Panc1 (cell line): ENCODE data around the gene CREB3L2. TPM values are rescaled to one million over a fixed set of nuclear protein-coding genes. Genes with fewer than 3 reads are reported as not detected.

Experiments
- ATAC-seq: fragments of 200-7000 bp; cut with Tn5 transposase; 2 replicates; pipeline ENCODE4 v1.9.1; 2020; ENCODE audit warnings: mild to moderate bottlenecking, moderate library complexity
- BruUV-seq: library from RNA; stranded (reverse); fragments of 400-500 nt; replicated peaks from 2 replicates; lab custom pipeline; 2021; lab: Mats Ljungman, UMichigan
- CTCF ChIA-PET: fragments of 300-600 bp; sonication (Branson Sonifier 250); formaldehyde crosslinking; loops from one replicate; lab custom pipeline; 2022; ENCODE audit warnings: antibody characterized with exemption; lab: Charles Lee
- POLR2A ChIA-PET: fragments of 300-600 bp; sonication (Branson Sonifier 250); formaldehyde crosslinking; loops from one replicate; lab custom pipeline; 2022; ENCODE audit warnings: antibody characterized with exemption; lab: Charles Lee
- DNase-seq: peaks from one replicate; pipeline ENCODE4 v3.0.0-alpha.2; 2010; ENCODE audit warnings: low read depth, low spot score
- H3K27ac ChIP-seq: 2 replicates; pipeline ENCODE4 v1.5.1; 2011; ENCODE audit warnings: mild to moderate bottlenecking, low read length, inconsistent platforms
- H3K27me3 ChIP-seq: fragments of 200-500 bp; sonication (Bioruptor generic); 2 replicates; pipeline ENCODE4 v1.6.0; 2014; ENCODE audit warnings: low read length, inconsistent platforms; ENCODE audit not compliant: control insufficient read depth, insufficient read depth
- H3K36me3 ChIP-seq: fragments of 200-500 bp; sonication (Bioruptor generic); 2 replicates; pipeline ENCODE4 v1.5.1; 2014; ENCODE audit warnings: inconsistent platforms, mild to moderate bottlenecking, low read length, moderate library complexity; ENCODE audit not compliant: control insufficient read depth, insufficient read depth
- H3K4me1 ChIP-seq: 2 replicates; pipeline ENCODE4 v1.5.1; 2011; ENCODE audit warnings: inconsistent platforms, mild to moderate bottlenecking, low read length, moderate library complexity; ENCODE audit not compliant: control insufficient read depth, insufficient read depth
- H3K4me3 ChIP-seq, 2 experiments: 2 replicates each; pipeline ENCODE4 v1.5.1; 2011 to 2012; ENCODE audit warnings: low read depth in 2 of 2, low read length in 2 of 2, mild to moderate bottlenecking in 2 of 2, inconsistent platforms in 1 of 2, moderate library complexity in 1 of 2
- H3K9me3 ChIP-seq: fragments of 200-500 bp; sonication (Bioruptor generic); 2 replicates; pipeline ENCODE4 v1.5.1; 2014; ENCODE audit warnings: low read depth, mild to moderate bottlenecking, inconsistent platforms, low read length, moderate library complexity; ENCODE audit not compliant: control insufficient read depth, insufficient read depth
- POLR2AphosphoS5 ChIP-seq: IDR thresholded peaks from 2 replicates; pipeline ENCODE4 v1.6.1; 2012; ENCODE audit warnings: mild to moderate bottlenecking, low read depth, low read length, moderate library complexity
- SIN3A ChIP-seq: IDR thresholded peaks from 2 replicates; pipeline ENCODE4 v1.6.1; 2012; ENCODE audit warnings: low read depth, mild to moderate bottlenecking, low read length, moderate library complexity, borderline replicate concordance; ENCODE audit not compliant: insufficient read depth
- TCF7L2 ChIP-seq: IDR thresholded peaks from 2 replicates; pipeline ENCODE4 v1.6.1; 2011; ENCODE audit warnings: mild to moderate bottlenecking, low read depth, low read length, inconsistent platforms
- in situ Hi-C: cut with HindIII; loops from 2 replicates; pipeline ENCODE4 v1.10.0; 2016; ENCODE audit warnings: low sequenced_read_pairs, low pct_unique_long_range_greater_than_20kb
- intact Hi-C: fragments of 100-400 bp; cut with micrococcal nuclease; formaldehyde crosslinking; loops from one replicate; pipeline ENCODE4 v1.10.0; 2022; ENCODE audit not compliant: unreplicated experiment
- total RNA-seq: library from RNA; stranded (reverse); gene quantifications from one replicate; pipeline ENCODE4 v1.2.1, GENCODE V29; 2021; ENCODE audit not compliant: unreplicated experiment
- TF ChIP-seq, protein P1 (sequence below): fragments of 450-650 bp; IDR thresholded peaks from 2 replicates; pipeline ENCODE4 v1.5.1; 2017; ENCODE audit warnings: mild to moderate bottlenecking
- TF ChIP-seq, protein P2 (sequence below), 2 experiments: IDR thresholded peaks; 2 replicates each; pipeline ENCODE4 v1.6.1; 2011 to 2012; ENCODE audit warnings: low read depth in 2 of 2, control low read depth in 1 of 2, low read length in 1 of 2, mild to moderate bottlenecking in 1 of 2, moderate library complexity in 1 of 2; ENCODE audit not compliant: insufficient read depth in 1 of 2

The CREB3L2 gene
- total RNA-seq, 1 experiment from 2014 or later, result 22.7 TPM

DNA sequence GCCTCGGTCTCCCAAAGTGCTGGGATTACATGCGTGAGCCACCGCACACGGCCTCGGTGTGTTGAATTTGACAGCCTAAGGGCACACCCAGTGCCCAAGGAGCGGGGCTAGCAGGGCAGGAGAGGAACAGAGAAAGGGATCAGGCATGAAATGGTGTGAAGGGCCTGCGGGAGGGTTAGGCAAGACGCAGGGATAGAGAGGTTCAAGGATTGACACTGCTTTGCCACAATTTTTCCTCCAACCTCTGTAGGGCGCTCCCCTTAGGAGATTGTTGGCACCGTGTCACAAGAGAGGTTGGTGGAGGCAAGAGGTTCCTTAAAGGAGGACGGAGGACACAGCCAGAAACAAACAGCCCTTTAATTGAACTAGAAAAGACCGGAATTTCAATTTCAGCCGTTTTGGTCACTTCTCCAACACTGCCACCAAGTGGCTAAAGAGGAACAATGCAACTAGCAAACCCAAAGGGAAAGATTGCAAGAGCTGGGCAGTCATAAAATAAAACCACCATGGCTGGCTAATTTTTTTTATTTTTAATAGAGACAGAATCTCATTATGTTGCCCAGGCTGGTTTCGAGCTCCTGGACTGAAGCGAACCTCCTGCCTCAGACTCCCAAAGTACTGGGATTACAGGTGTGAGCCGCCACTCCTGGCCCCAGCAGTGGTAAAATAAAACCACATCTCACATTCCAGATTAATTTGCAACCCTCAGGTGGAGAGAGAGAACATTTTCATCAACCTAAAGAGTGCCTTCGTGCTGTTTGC, 6.9 kb upstream of the CREB3L2 start:
- peak overlapping the region in 1 of 2 experiments; percentile 21; a peak in 1 of 4 replicates for H3K4me3 ChIP-seq
- no peak overlapping the region for H3K27ac ChIP-seq
- no peaks in the 10 kb centered on the region for H3K9me3 ChIP-seq
- CTCF ChIA-PET, result interaction anchor here (0.6 kb wide), 2 partner anchors 10 to 105 kb away, joined by 3 to 6 read pairs; no protein-coding TSS in a partner anchor
- H3K36me3 ChIP-seq, result no peaks in the 10 kb centered on the region
- intact Hi-C loops (loop anchor here (1.0 to 5.0 kb wide), 3 partner anchors 105 to 401 kb away; no protein-coding TSS in a partner anchor), in situ Hi-C loops (no loop called here)
- TF ChIP-seq TCF7L2, result no peak
- TF ChIP-seq, protein P1, sequence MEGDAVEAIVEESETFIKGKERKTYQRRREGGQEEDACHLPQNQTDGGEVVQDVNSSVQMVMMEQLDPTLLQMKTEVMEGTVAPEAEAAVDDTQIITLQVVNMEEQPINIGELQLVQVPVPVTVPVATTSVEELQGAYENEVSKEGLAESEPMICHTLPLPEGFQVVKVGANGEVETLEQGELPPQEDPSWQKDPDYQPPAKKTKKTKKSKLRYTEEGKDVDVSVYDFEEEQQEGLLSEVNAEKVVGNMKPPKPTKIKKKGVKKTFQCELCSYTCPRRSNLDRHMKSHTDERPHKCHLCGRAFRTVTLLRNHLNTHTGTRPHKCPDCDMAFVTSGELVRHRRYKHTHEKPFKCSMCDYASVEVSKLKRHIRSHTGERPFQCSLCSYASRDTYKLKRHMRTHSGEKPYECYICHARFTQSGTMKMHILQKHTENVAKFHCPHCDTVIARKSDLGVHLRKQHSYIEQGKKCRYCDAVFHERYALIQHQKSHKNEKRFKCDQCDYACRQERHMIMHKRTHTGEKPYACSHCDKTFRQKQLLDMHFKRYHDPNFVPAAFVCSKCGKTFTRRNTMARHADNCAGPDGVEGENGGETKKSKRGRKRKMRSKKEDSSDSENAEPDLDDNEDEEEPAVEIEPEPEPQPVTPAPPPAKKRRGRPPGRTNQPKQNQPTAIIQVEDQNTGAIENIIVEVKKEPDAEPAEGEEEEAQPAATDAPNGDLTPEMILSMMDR, result peak; percentile 87
- H3K27me3 ChIP-seq, result no peaks in the 10 kb centered on the region
- POLR2A ChIA-PET, result no interaction called here
- BruUV-seq, result no TSS peak
- H3K4me1 ChIP-seq, result no peaks in the 10 kb centered on the region
- ATAC-seq, result peak; percentile 77
- peak; percentile 68 for DNase-seq

DNA sequence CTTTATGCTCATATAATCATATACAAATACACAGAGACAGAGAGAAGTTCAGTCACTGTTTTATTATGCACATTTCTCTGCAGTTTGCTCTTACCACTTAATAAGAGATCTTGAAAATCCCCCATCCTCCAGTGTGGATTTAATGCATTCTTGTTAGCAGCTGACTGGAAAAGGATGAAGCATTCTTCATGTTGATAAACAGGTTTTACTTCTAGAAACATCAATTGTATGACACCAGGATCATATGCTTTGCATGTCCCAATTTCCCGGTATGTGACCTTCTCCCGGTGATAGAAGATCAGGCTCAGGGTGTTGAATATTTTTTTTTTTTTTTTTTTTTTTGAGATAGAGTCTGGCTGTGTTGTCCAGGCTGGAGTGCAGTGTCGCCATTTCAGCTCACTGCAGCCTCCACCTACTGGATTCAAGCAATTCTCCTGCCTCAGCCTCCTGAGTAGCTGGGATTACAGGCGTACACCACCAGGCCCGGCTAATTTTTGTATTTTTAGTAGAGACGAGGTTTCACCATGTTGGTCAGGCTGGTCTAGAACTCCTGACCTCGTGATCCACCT, 6.2 kb upstream of the CREB3L2 start:
- H3K4me1 ChIP-seq, result no peaks in the 10 kb centered on the region
- no TSS peak for BruUV-seq
- H3K9me3 ChIP-seq, result no peaks in the 10 kb centered on the region
- ATAC-seq (no peak), DNase-seq (no peak)
- CTCF ChIA-PET, result interaction anchor here (0.6 kb wide), 2 partner anchors 103 to 106 kb away, joined by 6 read pairs; no protein-coding TSS in a partner anchor
- no peak for TF ChIP-seq SIN3A
- no peak for TF ChIP-seq TCF7L2
- no peak for TF ChIP-seq POLR2AphosphoS5
- TF ChIP-seq, protein P1, result no peak
- TF ChIP-seq, protein P2, sequence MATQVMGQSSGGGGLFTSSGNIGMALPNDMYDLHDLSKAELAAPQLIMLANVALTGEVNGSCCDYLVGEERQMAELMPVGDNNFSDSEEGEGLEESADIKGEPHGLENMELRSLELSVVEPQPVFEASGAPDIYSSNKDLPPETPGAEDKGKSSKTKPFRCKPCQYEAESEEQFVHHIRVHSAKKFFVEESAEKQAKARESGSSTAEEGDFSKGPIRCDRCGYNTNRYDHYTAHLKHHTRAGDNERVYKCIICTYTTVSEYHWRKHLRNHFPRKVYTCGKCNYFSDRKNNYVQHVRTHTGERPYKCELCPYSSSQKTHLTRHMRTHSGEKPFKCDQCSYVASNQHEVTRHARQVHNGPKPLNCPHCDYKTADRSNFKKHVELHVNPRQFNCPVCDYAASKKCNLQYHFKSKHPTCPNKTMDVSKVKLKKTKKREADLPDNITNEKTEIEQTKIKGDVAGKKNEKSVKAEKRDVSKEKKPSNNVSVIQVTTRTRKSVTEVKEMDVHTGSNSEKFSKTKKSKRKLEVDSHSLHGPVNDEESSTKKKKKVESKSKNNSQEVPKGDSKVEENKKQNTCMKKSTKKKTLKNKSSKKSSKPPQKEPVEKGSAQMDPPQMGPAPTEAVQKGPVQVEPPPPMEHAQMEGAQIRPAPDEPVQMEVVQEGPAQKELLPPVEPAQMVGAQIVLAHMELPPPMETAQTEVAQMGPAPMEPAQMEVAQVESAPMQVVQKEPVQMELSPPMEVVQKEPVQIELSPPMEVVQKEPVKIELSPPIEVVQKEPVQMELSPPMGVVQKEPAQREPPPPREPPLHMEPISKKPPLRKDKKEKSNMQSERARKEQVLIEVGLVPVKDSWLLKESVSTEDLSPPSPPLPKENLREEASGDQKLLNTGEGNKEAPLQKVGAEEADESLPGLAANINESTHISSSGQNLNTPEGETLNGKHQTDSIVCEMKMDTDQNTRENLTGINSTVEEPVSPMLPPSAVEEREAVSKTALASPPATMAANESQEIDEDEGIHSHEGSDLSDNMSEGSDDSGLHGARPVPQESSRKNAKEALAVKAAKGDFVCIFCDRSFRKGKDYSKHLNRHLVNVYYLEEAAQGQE (IDR thresholded peaks at IDR 0.05; ENCODE audit: insufficient read depth in 1 of 2, low read depth in 2 of 2, low read length in 1 of 2), result no peak
- in situ Hi-C loops, result no loop called here
- H3K27me3 ChIP-seq, result no peaks in the 10 kb centered on the region
- POLR2A ChIA-PET, result no interaction called here
- H3K36me3 ChIP-seq, result no peaks in the 10 kb centered on the region
- intact Hi-C loops, result loop anchor here (5.0 kb wide), 2 partner anchors 351 to 401 kb away; no protein-coding TSS in a partner anchor
- H3K27ac ChIP-seq, result no peak overlapping the region
- H3K4me3 ChIP-seq, result no peak overlapping the region
